C4-2B (cell line): Measurements from ENCODE around the gene ATXN7L2.

Experiments used
- H3K27ac ChIP-seq: fragments of 450-650 bp; 2 replicates; pipeline ENCODE4 v1.5.1; 2017
- ZFX ChIP-seq: fragments of 450-650 bp; IDR thresholded peaks from 2 replicates; pipeline ENCODE4 v1.6.1; 2017
- TF ChIP-seq, protein P1 (sequence below): fragments of 450-650 bp; conservative IDR thresholded peaks from 2 replicates; pipeline ENCODE4 v1.5.1; 2017; ENCODE audit warnings: mild to moderate bottlenecking

ATXN7L2 gene

DNA sequence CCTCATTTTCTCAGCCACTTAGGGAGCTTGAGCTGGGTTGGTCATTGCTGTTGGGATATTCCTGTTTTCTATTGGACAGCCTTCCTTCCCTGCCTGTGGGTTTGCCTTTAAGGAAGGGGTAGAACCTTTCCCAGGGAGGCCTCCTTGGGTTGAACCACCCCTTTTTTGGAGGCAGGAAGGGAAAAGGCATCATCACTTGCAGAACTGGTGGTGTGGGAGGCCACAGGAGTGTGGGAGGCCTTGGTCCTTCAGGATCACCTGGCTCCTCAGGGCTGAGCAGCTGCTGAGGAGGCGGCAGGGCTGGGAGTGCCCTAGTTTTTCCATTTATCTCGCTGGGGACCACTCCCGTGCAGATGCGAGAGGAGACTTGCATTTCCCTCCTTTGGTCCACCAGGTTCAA, 9.5 kb downstream of the ATXN7L2 start:
- TF ChIP-seq, protein P1, sequence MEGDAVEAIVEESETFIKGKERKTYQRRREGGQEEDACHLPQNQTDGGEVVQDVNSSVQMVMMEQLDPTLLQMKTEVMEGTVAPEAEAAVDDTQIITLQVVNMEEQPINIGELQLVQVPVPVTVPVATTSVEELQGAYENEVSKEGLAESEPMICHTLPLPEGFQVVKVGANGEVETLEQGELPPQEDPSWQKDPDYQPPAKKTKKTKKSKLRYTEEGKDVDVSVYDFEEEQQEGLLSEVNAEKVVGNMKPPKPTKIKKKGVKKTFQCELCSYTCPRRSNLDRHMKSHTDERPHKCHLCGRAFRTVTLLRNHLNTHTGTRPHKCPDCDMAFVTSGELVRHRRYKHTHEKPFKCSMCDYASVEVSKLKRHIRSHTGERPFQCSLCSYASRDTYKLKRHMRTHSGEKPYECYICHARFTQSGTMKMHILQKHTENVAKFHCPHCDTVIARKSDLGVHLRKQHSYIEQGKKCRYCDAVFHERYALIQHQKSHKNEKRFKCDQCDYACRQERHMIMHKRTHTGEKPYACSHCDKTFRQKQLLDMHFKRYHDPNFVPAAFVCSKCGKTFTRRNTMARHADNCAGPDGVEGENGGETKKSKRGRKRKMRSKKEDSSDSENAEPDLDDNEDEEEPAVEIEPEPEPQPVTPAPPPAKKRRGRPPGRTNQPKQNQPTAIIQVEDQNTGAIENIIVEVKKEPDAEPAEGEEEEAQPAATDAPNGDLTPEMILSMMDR: no peak
- no peak for TF ChIP-seq ZFX
- H3K27ac ChIP-seq: peak overlapping the region; percentile 66

GRCh38 chr1:109493805-109494539, 10.3 kb downstream of the ATXN7L2 start, which contains the start of gene CYB561D1:
Gene CYB561D1, plus strand, starts transcription at chr1:109494094. Its CDS starts 46 bp downstream, at chr1:109494140.
- TF ChIP-seq ZFX: no peak
- TF ChIP-seq, protein P1: peak; percentile 100
- H3K27ac ChIP-seq: peak within 1 kb of the TSS; percentile 66

DNA sequence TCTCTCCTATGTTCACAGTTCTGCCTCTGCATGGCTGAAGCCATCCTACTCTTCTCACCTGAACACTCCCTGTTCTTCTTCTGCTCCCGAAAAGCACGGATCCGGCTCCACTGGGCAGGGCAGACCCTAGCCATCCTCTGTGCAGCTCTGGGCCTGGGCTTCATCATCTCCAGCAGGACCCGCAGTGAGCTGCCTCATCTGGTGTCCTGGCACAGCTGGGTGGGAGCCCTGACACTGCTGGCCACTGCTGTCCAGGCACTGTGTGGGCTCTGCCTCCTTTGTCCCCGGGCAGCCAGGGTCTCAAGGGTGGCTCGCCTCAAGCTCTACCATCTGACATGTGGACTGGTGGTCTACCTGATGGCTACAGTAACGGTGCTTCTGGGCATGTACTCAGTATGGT, 12.0 kb downstream of the ATXN7L2 start:
- H3K27ac ChIP-seq: no peak overlapping the region
- TF ChIP-seq ZFX: no peak
- TF ChIP-seq, protein P1: no peak

DNA sequence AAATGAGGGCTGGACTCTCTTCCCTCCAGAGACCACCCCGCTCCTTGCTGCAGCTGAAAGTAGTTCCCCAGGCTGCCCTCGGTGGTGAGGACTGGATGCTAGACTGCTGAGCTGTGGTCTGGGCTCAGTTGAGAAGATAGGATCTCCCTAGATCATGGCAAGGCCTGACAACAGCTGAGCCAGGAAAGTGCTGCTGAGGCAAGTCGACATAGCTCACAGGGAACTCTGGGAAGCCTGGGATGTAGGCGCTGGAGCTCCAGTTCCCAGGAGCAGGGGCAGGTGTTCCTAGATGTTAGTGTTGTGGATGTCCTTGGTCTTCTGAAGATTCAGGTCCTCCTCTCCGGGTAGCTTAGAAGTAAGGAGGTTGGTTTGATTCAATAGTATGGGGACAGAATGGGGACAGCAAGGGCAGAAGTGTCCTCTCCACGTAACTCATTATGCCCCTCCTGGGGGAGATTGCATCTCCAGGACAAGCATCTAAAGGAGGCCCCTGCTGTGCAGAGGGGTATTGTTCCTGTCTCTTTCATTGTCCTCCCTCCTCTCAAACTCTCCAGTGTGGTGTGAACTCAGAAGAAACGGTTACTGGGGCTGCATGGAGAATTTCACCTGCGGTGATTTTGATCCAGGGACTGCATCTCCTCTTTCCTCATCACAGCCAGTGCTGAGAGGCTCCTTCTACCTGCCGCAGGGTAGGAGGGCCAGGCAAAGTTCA, 13.9 kb downstream of the ATXN7L2 start:
- TF ChIP-seq ZFX: no peak
- TF ChIP-seq, protein P1: no peak
- H3K27ac ChIP-seq: no peak overlapping the region

- H3K27ac ChIP-seq: no peak overlapping the region
- TF ChIP-seq, protein P1: peak; percentile 58
- no peak for TF ChIP-seq ZFX
Observed at GRCh38 chr1:109498161-109498801, 14.6 kb downstream of the ATXN7L2 start.

GRCh38 chr1:109499081-109499480, 15.4 kb downstream of the ATXN7L2 start:
- H3K27ac ChIP-seq: peak overlapping the region; percentile 21
- TF ChIP-seq ZFX: no peak

GRCh38 chr1:109499661-109500536, 16.2 kb downstream of the ATXN7L2 start:
- peak overlapping the region; percentile 21 for H3K27ac ChIP-seq
- no peak for TF ChIP-seq ZFX
- TF ChIP-seq, protein P1: peak; percentile 80
